ENCODE measurements around the gene ENDOV.

The ENDOV gene

GRCh38 chr17:80459234-80459633 is 44.3 kb downstream of the ENDOV start:
- no peak overlapping the region for H3K4me3 ChIP-seq (replicated peaks; ENCODE audit: low read depth, low read length)
- no peak for DNase-seq (ENCODE audit: low read depth)
- TF ChIP-seq CTCF (IDR thresholded peaks at IDR 0.05; ENCODE audit: low read length, missing control alignments): no peak

- no peak for DNase-seq (ENCODE audit: low read depth)
- TF ChIP-seq CTCF (IDR thresholded peaks at IDR 0.05; ENCODE audit: low read length, missing control alignments): no peak
- no peak overlapping the region for H3K4me3 ChIP-seq (replicated peaks; ENCODE audit: low read depth, low read length)
Observed at GRCh38 chr17:80460429-80460834, 45.5 kb downstream of the ENDOV start.

- DNase-seq (ENCODE audit: low read depth): no peak
- no peak for TF ChIP-seq CTCF (IDR thresholded peaks at IDR 0.05; ENCODE audit: low read length, missing control alignments)
- H3K4me3 ChIP-seq (replicated peaks; ENCODE audit: low read depth, low read length): no peak overlapping the region
Observed at GRCh38 chr17:80461528-80462160, 46.7 kb downstream of the ENDOV start.

GRCh38 chr17:80463784-80464400 is 48.9 kb downstream of the ENDOV start:
- no peak for TF ChIP-seq CTCF (IDR thresholded peaks at IDR 0.05; ENCODE audit: low read length, missing control alignments)

GRCh38 chr17:80464486-80464885 is 49.5 kb downstream of the ENDOV start:
- DNase-seq (ENCODE audit: low read depth): no peak
- H3K4me3 ChIP-seq (replicated peaks; ENCODE audit: low read depth, low read length): no peak overlapping the region
- no peak for TF ChIP-seq CTCF (IDR thresholded peaks at IDR 0.05; ENCODE audit: low read length, missing control alignments)

More at GRCh38 chr17:80463784-80464400, 48.9 kb downstream of the ENDOV start:
- H3K4me3 ChIP-seq (replicated peaks; ENCODE audit: low read depth, low read length): no peak overlapping the region
- DNase-seq (ENCODE audit: low read depth): no peak

GRCh38 chr17:80465327-80465974 is 50.5 kb downstream of the ENDOV start:
- no peak overlapping the region for H3K4me3 ChIP-seq (replicated peaks; ENCODE audit: low read depth, low read length)
- no peak for DNase-seq (ENCODE audit: low read depth)
- no peak for TF ChIP-seq CTCF (IDR thresholded peaks at IDR 0.05; ENCODE audit: low read length, missing control alignments)

Data from fibroblast of pulmonary artery (primary cell).